ENCODE results near the gene NCS1.

DNA sequence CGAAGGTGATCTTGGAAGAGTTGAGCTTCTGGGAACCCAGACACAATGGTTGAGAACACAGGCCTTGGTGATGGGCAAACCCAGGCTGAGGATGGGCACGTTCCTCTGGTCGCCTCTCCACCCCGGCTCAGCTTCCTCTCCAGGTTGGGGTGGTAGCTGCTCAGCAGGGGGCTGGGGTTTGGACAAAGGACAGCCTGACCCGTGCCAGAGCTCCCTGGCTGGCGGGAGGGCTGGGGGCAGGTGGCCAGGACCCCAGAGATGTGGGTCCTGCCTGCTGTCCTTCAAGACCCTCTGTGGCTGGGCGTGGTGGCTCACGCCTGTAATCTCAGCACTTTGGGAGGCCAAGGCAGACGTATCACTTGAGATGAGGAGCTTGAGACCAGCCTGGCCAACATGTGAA lies 25.2 kb downstream of the NCS1 start:
- TF ChIP-seq, protein P1, sequence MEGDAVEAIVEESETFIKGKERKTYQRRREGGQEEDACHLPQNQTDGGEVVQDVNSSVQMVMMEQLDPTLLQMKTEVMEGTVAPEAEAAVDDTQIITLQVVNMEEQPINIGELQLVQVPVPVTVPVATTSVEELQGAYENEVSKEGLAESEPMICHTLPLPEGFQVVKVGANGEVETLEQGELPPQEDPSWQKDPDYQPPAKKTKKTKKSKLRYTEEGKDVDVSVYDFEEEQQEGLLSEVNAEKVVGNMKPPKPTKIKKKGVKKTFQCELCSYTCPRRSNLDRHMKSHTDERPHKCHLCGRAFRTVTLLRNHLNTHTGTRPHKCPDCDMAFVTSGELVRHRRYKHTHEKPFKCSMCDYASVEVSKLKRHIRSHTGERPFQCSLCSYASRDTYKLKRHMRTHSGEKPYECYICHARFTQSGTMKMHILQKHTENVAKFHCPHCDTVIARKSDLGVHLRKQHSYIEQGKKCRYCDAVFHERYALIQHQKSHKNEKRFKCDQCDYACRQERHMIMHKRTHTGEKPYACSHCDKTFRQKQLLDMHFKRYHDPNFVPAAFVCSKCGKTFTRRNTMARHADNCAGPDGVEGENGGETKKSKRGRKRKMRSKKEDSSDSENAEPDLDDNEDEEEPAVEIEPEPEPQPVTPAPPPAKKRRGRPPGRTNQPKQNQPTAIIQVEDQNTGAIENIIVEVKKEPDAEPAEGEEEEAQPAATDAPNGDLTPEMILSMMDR (IDR thresholded peaks at IDR 0.05) = no peak
- no peak for TF ChIP-seq POLR2A (IDR thresholded peaks at IDR 0.05)
